NCI-H187 (cell line): ENCODE results near the gene RASA2.
"Not testable (repeated sequence)": the region's sequence is repeated elsewhere in the genome, so short reads cannot be mapped to it uniquely, and the experiment has no call there.

Source experiments
- DNase-seq, 2 experiments: peaks; one replicate each; lab custom pipeline; 2025; lab: John Stamatoyannopoulos, UW

Gene RASA2

GRCh38 chr3:141457624-141458236 is 29.1 kb upstream of the RASA2 start:
- no peak for DNase-seq

GRCh38 chr3:141459008-141459407 is 27.8 kb upstream of the RASA2 start:
- no peak for DNase-seq

DNA sequence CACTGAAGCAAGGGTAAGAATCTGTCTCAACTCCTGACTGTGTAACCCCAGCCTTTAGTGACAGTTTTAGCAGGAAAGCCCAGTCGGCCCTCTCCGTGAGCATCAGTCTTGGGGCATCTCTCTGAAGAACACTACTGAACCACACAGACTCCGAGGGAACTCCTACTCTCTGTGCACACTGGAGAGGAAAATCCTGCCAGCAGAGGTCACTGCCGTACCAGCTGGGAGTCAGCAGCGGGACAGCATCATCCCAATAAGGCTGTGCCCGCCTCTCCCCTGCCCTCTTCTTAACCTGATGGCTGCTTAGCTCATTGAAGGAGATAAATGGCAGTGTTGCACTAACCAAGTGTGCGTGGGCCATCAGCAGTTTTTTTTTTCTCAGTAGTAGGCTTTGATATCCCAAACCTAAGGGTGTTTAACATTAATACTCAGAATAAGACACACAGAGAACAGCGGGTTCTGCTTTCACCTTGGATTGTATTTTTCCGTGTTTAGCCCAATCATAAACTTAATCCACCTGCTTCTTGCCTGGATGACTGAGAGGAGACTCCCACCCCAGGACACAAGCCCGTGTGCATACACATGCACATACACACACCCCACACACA is 26.6 kb upstream of the RASA2 start:
- DNase-seq = peak; percentile 35 to 45

- DNase-seq = no peak
Measured at GRCh38 chr3:141462176-141462859, 24.5 kb upstream of the RASA2 start.

DNA sequence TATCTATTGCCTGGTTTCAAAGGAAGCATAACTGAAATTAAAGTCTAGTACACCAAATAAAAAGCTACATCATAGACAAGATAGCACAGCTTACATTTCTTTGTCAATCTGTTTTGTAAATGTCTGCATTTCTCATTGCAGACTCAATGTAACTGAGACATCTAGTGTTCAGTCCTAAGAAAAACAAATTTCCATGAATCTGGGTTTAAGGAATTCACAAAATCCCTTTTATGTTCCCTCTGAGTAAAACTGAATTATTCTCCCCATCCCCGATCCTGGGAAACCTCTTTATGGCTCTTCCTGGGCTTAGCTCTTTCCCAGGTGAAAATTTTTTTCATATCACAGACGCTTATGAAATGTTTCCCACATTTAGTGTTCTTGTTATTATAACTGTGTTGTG is 21.6 kb upstream of the RASA2 start:
- DNase-seq = no peak

GRCh38 chr3:141466633-141467169 is 20.1 kb upstream of the RASA2 start:
- DNase-seq = no peak

- DNase-seq = no peak
Measured at GRCh38 chr3:141469720-141470119, 17.1 kb upstream of the RASA2 start.

GRCh38 chr3:141471160-141471559 is 15.7 kb upstream of the RASA2 start:
- DNase-seq = no peak

GRCh38 chr3:141476033-141476432 is 10.8 kb upstream of the RASA2 start:
- no peak for DNase-seq

DNA sequence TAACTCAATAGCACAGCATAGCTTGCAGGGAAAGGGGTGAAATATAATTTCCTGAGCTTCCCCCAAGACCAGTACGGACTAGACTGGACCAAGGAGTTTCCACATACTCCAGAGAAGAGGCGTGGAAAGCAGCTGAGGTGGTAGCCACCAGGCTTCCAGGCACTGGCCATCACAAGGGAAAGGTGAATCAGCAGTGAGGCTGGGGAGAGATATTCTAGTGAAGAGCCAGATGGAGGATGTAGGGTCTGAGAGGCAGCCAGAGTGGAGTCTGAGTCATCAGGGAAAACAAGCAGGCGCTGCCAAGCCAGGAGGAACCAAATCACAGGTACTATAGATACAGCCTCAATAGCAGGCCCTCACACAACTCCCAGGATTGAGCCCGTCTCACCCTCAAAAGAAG is 9.6 kb upstream of the RASA2 start:
- DNase-seq = no peak

GRCh38 chr3:141478139-141478538 is 8.7 kb upstream of the RASA2 start:
- no peak for DNase-seq

DNA sequence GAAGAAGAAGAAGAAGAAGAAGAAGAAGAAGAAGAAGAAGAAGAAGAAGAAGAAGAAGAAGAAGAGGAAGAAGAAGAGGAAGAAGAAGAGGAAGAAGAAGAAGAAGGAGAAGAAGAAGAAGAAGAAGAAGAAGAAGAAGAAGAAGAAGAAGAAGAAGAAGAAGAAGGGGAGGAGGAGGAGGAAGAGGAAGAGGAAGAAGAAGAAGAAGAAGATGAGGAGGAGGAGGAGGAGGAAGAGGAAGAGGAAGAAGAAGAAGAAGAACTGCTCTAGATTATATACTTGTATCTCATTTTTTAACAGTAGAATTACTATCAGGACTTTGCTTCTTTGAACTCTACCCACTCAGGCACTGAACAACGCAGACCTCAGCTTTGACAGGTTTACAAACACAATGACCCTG is 8.0 kb upstream of the RASA2 start:
- not testable (repeated sequence) for DNase-seq

DNA sequence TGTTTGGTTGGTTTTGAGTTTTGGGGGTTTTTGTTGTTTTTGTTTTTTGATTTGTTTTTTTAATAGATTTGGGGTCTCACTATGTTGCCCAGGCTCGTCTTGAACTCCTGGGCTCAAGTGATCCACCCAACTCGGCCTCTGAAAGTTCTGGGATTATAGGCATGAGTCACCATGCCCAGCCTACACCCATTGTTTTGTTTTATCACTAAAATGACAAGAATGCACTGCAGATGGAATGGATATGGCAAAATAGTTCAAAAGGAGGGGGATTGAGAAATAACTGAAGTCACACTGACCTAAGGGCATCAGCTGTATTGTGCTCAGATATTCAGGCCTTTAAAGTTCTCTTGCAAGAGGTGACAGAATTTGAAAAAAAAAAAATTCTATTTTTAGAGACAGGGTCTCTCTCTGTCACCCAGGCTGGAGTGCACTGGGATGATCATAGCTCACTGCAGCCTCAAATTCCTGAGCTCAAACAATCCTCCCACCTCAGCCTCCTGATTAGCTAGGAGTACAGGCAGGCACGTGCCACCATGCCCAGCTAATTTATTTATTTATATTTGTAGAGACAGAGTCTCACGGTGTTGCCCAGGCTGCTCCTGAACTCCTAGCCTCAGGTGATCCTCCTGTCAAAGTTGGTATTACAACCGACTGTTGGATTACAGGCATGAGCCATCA is 4.4 kb upstream of the RASA2 start:
- DNase-seq = no peak

DNA sequence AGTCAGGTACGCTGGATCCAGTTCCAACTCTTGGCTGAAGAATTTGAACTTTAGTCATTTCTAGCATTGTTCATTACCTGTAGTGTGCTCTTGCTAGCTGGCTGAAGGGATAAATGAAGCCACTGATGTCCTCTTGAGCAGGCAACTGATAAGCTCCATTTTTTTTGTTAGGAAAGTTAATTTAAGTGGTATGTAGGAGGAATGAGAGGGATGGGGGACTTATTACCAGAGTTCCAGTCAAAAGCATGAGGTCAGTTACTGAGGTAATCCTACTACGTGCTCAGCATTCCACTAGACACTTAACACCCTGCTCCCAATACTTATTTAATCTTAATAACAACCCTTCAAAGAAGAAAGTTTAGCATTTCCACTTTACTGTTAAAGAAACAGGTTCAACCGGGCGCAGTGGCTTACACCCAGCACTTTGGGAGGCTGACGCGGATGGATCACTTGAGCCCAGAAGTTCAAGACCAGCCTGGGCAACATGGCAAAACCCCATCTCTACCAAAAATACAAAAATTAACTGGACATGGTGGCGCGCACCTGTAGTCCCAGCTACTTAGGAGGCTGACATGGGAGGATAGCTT is 2.0 kb upstream of the RASA2 start:
- DNase-seq = no peak

- DNase-seq = no peak
Measured at GRCh38 chr3:141485641-141486495, 959 bp upstream of the RASA2 start.

DNA sequence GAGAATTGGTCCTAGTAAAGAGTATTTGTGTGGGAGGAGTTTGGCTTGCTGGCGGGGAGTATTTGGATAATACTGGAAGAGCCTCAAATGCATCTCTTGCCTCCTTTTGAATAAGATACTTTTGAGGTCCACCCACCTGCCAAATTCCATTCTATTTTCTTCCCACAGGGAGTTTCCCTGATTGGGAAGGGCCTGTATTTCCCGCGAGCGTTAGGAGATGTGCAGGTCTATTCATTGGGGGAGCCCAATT is 406 bp upstream of the RASA2 start:
- DNase-seq = no peak

- peak; percentile 44 to 58 for DNase-seq
Measured at GRCh38 chr3:141487521-141488252, 860 bp downstream of the RASA2 start.

DNA sequence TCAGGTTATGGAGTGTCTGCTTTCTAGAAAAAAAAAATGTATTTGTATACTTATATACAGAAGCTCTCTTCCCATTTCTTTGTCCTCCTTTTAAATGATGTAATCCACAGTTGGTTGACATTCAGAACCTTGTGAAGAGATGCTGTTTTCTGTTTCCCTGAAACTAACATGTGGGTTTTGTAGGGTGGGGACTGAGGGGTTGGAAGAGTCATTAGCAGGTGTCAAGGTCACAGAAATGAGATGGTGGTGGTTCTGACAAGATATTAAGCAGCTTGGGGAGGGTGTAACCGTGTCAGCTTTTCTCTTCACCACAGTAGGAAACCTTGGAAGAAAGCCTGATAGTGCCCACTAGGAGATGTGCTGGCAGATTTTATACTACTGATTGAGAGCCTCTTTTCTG is 2.4 kb downstream of the RASA2 start:
- no peak for DNase-seq

DNA sequence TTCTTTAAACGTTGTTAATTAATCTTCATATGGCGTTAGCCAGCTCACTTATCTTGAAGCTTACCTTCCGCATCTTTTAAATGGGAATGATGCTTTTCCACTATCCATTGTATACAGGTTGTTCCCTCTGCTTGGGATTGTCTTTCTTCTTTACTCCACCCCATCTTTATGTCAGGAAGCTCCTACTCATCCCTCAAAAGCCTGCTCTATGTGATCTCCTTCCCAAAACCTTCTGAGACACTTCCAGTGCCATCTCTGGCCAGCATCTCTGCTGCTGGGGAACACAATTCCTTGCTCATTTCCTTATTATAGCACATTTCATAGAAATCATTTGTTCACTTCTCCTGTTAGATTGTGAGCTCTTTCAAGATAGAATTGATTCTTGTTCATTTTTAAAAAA is 4.3 kb downstream of the RASA2 start:
- no peak for DNase-seq

GRCh38 chr3:141491929-141492328 is 5.1 kb downstream of the RASA2 start:
- DNase-seq = no peak

DNA sequence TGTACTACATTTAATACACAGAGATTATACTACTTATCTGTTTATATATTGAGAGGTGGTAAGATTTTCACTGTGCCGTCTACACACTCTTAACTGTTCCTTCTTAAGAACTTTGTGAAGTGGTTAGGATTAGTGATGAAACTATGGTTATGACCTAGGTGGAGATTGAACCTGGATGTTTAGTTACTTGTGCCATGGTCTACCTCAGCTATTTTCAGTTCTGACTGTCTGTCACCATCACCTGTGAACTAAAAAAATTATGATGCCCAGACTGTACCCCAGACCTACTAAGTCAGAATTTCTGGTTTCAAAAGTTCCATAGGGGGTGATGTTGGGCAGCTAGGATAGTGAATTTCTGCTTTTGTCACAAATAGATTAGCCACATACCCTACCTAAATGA is 6.4 kb downstream of the RASA2 start:
- DNase-seq = no peak
